Measurements from ENCODE around the gene BRAF.

The BRAF gene

DNA sequence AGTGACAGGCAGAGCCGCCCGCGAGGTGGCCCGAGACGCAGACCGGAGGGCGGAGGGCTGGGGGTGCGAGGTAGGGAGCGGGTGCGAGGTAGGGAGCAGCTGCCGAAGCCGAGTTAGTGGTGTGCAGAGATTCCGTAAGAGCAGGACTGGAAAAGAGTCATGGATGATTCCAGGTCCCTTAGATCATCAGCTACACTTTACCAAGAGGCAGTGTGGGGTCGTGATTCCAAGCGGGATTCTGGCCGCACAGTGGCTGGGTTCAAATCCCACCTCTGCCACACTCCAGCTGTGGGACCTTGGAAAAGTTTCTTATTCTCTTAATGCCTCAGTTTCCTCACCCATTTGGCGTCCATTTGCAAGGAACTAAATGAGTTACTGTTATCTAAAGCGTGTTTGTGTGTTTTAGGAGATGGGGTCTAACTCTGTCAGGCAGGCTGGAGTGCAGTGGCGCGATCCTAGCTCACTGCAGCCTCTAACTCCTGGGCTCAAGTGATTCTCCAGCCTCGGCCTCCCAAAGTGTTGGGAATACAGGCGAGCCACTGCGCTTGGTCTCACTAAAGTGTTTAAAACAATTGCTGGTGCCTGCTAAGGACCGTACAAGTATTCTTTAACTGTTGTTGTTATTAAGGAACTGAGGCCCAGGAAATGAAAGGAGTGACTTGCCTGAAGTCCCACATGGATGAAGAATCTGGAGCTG, 227.1 kb downstream of the BRAF start:
- H3K4me2 ChIP-seq (ENCODE audit: low read length): peak overlapping the region; percentile 83
- H3K36me3 ChIP-seq (ENCODE audit: insufficient read depth, low read length): peaks cover 27% of the 10 kb centered on the region
- no peaks in the 10 kb centered on the region for H3K9me2 ChIP-seq (ENCODE audit: low read depth, low read length)
- no peaks in the 10 kb centered on the region for H4K20me1 ChIP-seq (ENCODE audit: insufficient read depth, low read length)
- peak overlapping the region; percentile 77 for H3K9ac ChIP-seq (ENCODE audit: low read length)
- H3K27me3 ChIP-seq (ENCODE audit: insufficient read depth, low read length): no peaks in the 10 kb centered on the region
- no peak overlapping the region for H2AFZ ChIP-seq (ENCODE audit: low read length)
- H3K79me2 ChIP-seq (ENCODE audit: insufficient read depth, low read length): peaks cover 50% of the 10 kb centered on the region
- H3K4me3 ChIP-seq (ENCODE audit: low read depth, low read length, poor library complexity, severe bottlenecking): peak overlapping the region; percentile 70
- peaks cover 25% of the 10 kb centered on the region for H3K4me1 ChIP-seq (ENCODE audit: insufficient read depth, low read length, severe bottlenecking)
- H3K27ac ChIP-seq (ENCODE audit: low read depth, low read length, poor library complexity, severe bottlenecking): peak overlapping the region; percentile 68
- no peaks in the 10 kb centered on the region for H3F3A ChIP-seq (ENCODE audit: insufficient read depth, low read length)
- TF ChIP-seq EZH2 (IDR thresholded peaks at IDR 0.05; ENCODE audit: borderline replicate concordance, low read length): no peak
- TF ChIP-seq, protein P1, sequence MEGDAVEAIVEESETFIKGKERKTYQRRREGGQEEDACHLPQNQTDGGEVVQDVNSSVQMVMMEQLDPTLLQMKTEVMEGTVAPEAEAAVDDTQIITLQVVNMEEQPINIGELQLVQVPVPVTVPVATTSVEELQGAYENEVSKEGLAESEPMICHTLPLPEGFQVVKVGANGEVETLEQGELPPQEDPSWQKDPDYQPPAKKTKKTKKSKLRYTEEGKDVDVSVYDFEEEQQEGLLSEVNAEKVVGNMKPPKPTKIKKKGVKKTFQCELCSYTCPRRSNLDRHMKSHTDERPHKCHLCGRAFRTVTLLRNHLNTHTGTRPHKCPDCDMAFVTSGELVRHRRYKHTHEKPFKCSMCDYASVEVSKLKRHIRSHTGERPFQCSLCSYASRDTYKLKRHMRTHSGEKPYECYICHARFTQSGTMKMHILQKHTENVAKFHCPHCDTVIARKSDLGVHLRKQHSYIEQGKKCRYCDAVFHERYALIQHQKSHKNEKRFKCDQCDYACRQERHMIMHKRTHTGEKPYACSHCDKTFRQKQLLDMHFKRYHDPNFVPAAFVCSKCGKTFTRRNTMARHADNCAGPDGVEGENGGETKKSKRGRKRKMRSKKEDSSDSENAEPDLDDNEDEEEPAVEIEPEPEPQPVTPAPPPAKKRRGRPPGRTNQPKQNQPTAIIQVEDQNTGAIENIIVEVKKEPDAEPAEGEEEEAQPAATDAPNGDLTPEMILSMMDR (IDR thresholded peaks at IDR 0.05; ENCODE audit: low read length): no peak; the same call in 1 of the 2 replicates
- H3K9me3 ChIP-seq (ENCODE audit: low read length): no peaks in the 10 kb centered on the region

DNA sequence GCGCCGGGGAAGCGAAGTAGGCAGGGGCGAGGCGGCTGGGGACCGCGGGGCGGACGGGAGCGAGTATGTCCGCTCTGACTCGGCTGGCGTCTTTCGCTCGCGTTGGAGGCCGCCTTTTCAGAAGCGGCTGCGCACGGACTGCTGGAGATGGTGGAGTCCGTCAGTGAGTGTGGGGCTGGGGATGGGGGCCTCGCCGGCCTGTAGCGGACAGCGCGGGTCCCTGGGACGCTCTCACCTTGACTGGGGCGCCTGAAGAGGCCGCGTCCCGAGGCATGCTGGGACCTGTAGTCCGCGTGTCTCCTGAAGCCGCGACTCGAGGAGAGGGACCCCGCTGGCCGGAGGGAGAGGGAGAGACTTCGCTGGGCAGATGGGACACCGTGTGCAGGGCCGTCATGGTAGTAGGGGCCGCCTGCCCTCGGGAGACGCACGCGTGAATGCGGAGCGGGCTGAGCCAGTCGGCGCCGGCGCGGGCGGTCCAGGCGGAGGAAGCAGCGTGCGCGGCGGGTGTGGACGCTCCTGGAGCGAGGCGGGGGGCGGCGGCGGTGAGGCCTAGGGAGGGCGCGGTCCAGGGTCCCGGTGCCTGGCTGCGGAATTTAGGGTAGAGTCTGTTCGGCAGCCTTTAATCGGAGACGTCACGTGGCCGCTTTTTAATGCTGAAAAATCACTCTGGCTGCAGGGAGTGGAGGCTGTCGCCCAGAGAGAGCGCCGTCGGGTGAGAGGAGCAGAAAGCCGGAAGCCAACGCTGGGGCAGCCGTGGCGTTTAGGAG, 227.9 kb downstream of the BRAF start, which contains the start of gene NDUFB2:
NDUFB2 (plus strand) TSS at position 29 of the 767 bp plus-strand sequence; CDS start at position 66, 37 bp downstream.
- Histone ChIP-seq H3K9me2 (ENCODE audit: low read depth, low read length) (no peaks in the 10 kb centered on the region), H3F3A (ENCODE audit: insufficient read depth, low read length) (no peaks in the 10 kb centered on the region), H3K79me2 (ENCODE audit: insufficient read depth, low read length) (peaks cover 43% of the 10 kb centered on the region), H4K20me1 (ENCODE audit: insufficient read depth, low read length) (no peaks in the 10 kb centered on the region), H3K4me3 (ENCODE audit: low read depth, low read length, poor library complexity, severe bottlenecking) (peak within 1 kb of the TSS; percentile 70), H3K9ac (ENCODE audit: low read length) (peak within 1 kb of the TSS; percentile 77), H3K9me3 (ENCODE audit: low read length) (no peaks in the 10 kb centered on the region), H3K4me1 (ENCODE audit: insufficient read depth, low read length, severe bottlenecking) (peaks cover 25% of the 10 kb centered on the region), H2AFZ (ENCODE audit: low read length) (no peak within 1 kb of the TSS), H3K4me2 (ENCODE audit: low read length) (peak within 1 kb of the TSS; percentile 83), H3K36me3 (ENCODE audit: insufficient read depth, low read length) (peaks cover 31% of the 10 kb centered on the region), H3K27ac (ENCODE audit: low read depth, low read length, poor library complexity, severe bottlenecking) (peak within 1 kb of the TSS; percentile 68), H3K27me3 (ENCODE audit: insufficient read depth, low read length) (no peaks in the 10 kb centered on the region)
- TF ChIP-seq EZH2 (IDR thresholded peaks at IDR 0.05; ENCODE audit: borderline replicate concordance, low read length): no peak
- TF ChIP-seq, protein P1 (IDR thresholded peaks at IDR 0.05; ENCODE audit: low read length): no peak

DNA sequence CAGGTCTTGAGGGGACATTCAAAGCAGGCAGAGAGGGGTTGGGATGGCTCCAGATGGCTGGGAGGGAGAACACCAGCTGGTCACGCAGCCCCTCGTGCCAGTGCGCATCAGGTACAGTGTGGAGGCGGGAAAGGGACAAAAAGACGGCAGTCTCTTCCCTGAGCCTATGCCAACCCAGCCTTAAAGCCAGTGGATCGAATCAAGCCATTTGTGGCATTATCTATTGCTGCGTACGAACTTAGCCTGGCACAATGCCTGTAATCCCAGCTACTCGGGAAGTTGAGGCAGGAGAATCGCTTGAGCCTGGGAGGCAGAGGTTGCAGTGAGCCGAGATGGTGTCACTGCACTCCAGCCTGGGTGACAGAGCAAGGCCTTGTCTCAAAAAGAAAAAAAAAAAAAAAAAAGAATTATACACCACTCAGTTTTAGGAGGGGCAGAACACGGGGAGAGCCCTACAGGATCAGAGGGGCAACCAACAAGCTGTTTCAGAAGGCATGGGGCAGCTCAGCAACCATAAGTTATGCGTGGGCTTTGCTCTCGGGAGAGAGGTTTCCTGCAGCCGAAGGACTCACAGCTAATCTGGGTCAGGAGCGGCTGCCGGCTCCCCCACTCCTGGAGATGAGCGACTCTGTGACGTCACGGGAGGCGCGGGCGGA, 228.6 kb downstream of the BRAF start:
- peaks cover 25% of the 10 kb centered on the region for H3K4me1 ChIP-seq (ENCODE audit: insufficient read depth, low read length, severe bottlenecking)
- H3K4me2 ChIP-seq (ENCODE audit: low read length): peak overlapping the region; percentile 83
- no peak overlapping the region for H2AFZ ChIP-seq (ENCODE audit: low read length)
- H3K79me2 ChIP-seq (ENCODE audit: insufficient read depth, low read length): peaks cover 38% of the 10 kb centered on the region
- H3F3A ChIP-seq (ENCODE audit: insufficient read depth, low read length): no peaks in the 10 kb centered on the region
- H3K4me3 ChIP-seq (ENCODE audit: low read depth, low read length, poor library complexity, severe bottlenecking): peak overlapping the region; percentile 70
- H3K27ac ChIP-seq (ENCODE audit: low read depth, low read length, poor library complexity, severe bottlenecking): peak overlapping the region; percentile 68
- H3K9me3 ChIP-seq (ENCODE audit: low read length): no peaks in the 10 kb centered on the region
- H3K9me2 ChIP-seq (ENCODE audit: low read depth, low read length): no peaks in the 10 kb centered on the region
- peak overlapping the region; percentile 77 for H3K9ac ChIP-seq (ENCODE audit: low read length)
- H4K20me1 ChIP-seq (ENCODE audit: insufficient read depth, low read length): no peaks in the 10 kb centered on the region
- H3K27me3 ChIP-seq (ENCODE audit: insufficient read depth, low read length): no peaks in the 10 kb centered on the region
- H3K36me3 ChIP-seq (ENCODE audit: insufficient read depth, low read length): peaks cover 39% of the 10 kb centered on the region
- TF ChIP-seq, protein P1 (IDR thresholded peaks at IDR 0.05; ENCODE audit: low read length): no peak
- TF ChIP-seq EZH2 (IDR thresholded peaks at IDR 0.05; ENCODE audit: borderline replicate concordance, low read length): no peak

Measured in OCI-LY1 (cell line).